Tibial nerve (tissue), 4 donors: ENCODE data around the gene NOS1AP.

Experiments used
- CTCF ChIP-seq, 5 experiments: fragments of 200-600 bp in 3 of 5; fragments of 450-650 bp in 2 of 5; sonication (generic) in 3 of 5; IDR thresholded peaks; one replicate each; pipeline ENCODE4 v1.5.1; 2016 to 2019; ENCODE audit warnings: antibody characterized with exemption in 5 of 5, mild to moderate bottlenecking in 3 of 5, moderate library complexity in 2 of 5
- EP300 ChIP-seq, 2 donors: sonication (generic); formaldehyde crosslinking; IDR thresholded peaks; one replicate each; pipeline ENCODE4 v1.6.1; 2017; ENCODE audit warnings: antibody characterized with exemption in 2 of 2, mild to moderate bottlenecking in 1 of 2
- POLR2A ChIP-seq, 2 donors: fragments of 450-650 bp; IDR thresholded peaks; one replicate each; pipeline ENCODE4 v1.6.1; 2017; ENCODE audit warnings: antibody characterized with exemption in 2 of 2, mild to moderate bottlenecking in 2 of 2, moderate library complexity in 2 of 2

GRCh38 chr1:162316187-162316586 lies 246.7 kb downstream of the NOS1AP start:
- TF ChIP-seq CTCF (IDR thresholded peaks at IDR 0.05) (no peak), POLR2A (IDR thresholded peaks at IDR 0.05) (no peak), EP300 (IDR thresholded peaks at IDR 0.05) (no peak)
